Progenitor cell of endocrine pancreas (in vitro differentiated cells): ENCODE results near the gene NCEH1. TPM values are rescaled to one million over a fixed set of nuclear protein-coding genes. Genes with fewer than 3 reads are reported as not detected.
"Not testable (repeated sequence)": the region's sequence is repeated elsewhere in the genome, so short reads cannot be mapped to it uniquely, and the experiment has no call there.

Experiments used
- DNase-seq: peaks from one replicate; pipeline ENCODE4 v3.0.0; 2021; ENCODE audit warnings: low spot score; ENCODE audit not compliant: unreplicated experiment
- H3K27ac Mint-ChIP-seq: 2 replicates; pipeline ENCODE4 v1.8.0; 2021; ENCODE audit warnings: mild to moderate bottlenecking, moderate library complexity, mixed read lengths
- H3K27me3 Mint-ChIP-seq: 2 replicates; pipeline ENCODE4 v1.8.0; 2021; ENCODE audit warnings: mixed read lengths
- H3K36me3 Mint-ChIP-seq: 2 replicates; pipeline ENCODE4 v1.8.0; 2022; ENCODE audit warnings: mixed read lengths; ENCODE audit not compliant: insufficient read depth
- H3K4me1 Mint-ChIP-seq: 2 replicates; pipeline ENCODE4 v1.8.0; 2021; ENCODE audit warnings: low read depth, mixed read lengths
- H3K4me3 Mint-ChIP-seq: 2 replicates; pipeline ENCODE4 v1.8.0; 2021; ENCODE audit warnings: low read depth, mild to moderate bottlenecking, moderate library complexity, mixed read lengths
- H3K9me3 Mint-ChIP-seq: 2 replicates; pipeline ENCODE4 v1.8.0; 2021; ENCODE audit warnings: low read depth, mixed read lengths
- CTCF ChIP-seq: fragments of 200-600 bp; sonication (generic); IDR thresholded peaks from one replicate; pipeline ENCODE4 v1.5.0; 2021; ENCODE audit warnings: antibody characterized with exemption, mild to moderate bottlenecking; ENCODE audit not compliant: unreplicated experiment
- total RNA-seq: library from RNA; stranded (reverse); gene quantifications from 2 replicates; pipeline ENCODE4 v1.2.1, GENCODE V29; 2021

Gene NCEH1
- total RNA-seq, 1 donor from 2014 or later: 2.5 TPM

- TF ChIP-seq CTCF: no peak
- Mint-ChIP-seq H3K4me1 (no peaks in the 10 kb centered on the region), H3K4me3 (no peak overlapping the region), H3K27me3 (no peaks in the 10 kb centered on the region), H3K9me3 (peaks cover 3% of the 10 kb centered on the region), H3K36me3 (no peaks in the 10 kb centered on the region), H3K27ac (no peak overlapping the region)
- no peak for DNase-seq
Observed at GRCh38 chr3:172735014-172735413, 24.1 kb upstream of the NCEH1 start.

- Mint-ChIP-seq H3K27ac (no peak overlapping the region), H3K9me3 (peaks cover 10% of the 10 kb centered on the region), H3K4me3 (no peak overlapping the region), H3K4me1 (no peaks in the 10 kb centered on the region), H3K36me3 (no peaks in the 10 kb centered on the region), H3K27me3 (no peaks in the 10 kb centered on the region)
- no peak for DNase-seq
- TF ChIP-seq CTCF: no peak
Observed at GRCh38 chr3:172726380-172726779, 15.5 kb upstream of the NCEH1 start.

- peaks cover 20% of the 10 kb centered on the region for H3K9me3 Mint-ChIP-seq
- not testable (repeated sequence) for H3K27ac Mint-ChIP-seq, H3K4me1 Mint-ChIP-seq, H3K36me3 Mint-ChIP-seq, DNase-seq, H3K27me3 Mint-ChIP-seq, H3K4me3 Mint-ChIP-seq
Observed at GRCh38 chr3:172722536-172723040, 11.7 kb upstream of the NCEH1 start.

GRCh38 chr3:172717493-172718088 is 6.7 kb upstream of the NCEH1 start:
- Mint-ChIP-seq H3K27me3 (no peaks in the 10 kb centered on the region), H3K9me3 (peaks cover 10% of the 10 kb centered on the region), H3K4me3 (no peak overlapping the region), H3K27ac (no peak overlapping the region), H3K36me3 (peaks cover 4% of the 10 kb centered on the region), H3K4me1 (no peaks in the 10 kb centered on the region)
- no peak for DNase-seq
- no peak for TF ChIP-seq CTCF

GRCh38 chr3:172716476-172716875 is 5.6 kb upstream of the NCEH1 start:
- H3K9me3 Mint-ChIP-seq: peaks cover 10% of the 10 kb centered on the region
- H3K27me3 Mint-ChIP-seq: no peaks in the 10 kb centered on the region
- no peak overlapping the region for H3K4me3 Mint-ChIP-seq
- TF ChIP-seq CTCF: no peak
- H3K27ac Mint-ChIP-seq: no peak overlapping the region
- peaks cover 4% of the 10 kb centered on the region for H3K36me3 Mint-ChIP-seq
- no peak for DNase-seq
- peaks cover 1% of the 10 kb centered on the region for H3K4me1 Mint-ChIP-seq

GRCh38 chr3:172713316-172713715 is 2.4 kb upstream of the NCEH1 start:
- Mint-ChIP-seq H3K4me3 (no peak overlapping the region), H3K9me3 (no peaks in the 10 kb centered on the region), H3K4me1 (peaks cover 15% of the 10 kb centered on the region), H3K27me3 (no peaks in the 10 kb centered on the region), H3K27ac (no peak overlapping the region), H3K36me3 (no peaks in the 10 kb centered on the region)
- no peak for DNase-seq
- TF ChIP-seq CTCF: no peak
